NCI-H510A treated with DMSO at 0.1 percent for 48 hours (cell line): ENCODE results near the gene LIPJ.

Experiments used
- DNase-seq: peaks from one replicate; lab custom pipeline; 2025; lab: John Stamatoyannopoulos, UW

The LIPJ gene

DNA sequence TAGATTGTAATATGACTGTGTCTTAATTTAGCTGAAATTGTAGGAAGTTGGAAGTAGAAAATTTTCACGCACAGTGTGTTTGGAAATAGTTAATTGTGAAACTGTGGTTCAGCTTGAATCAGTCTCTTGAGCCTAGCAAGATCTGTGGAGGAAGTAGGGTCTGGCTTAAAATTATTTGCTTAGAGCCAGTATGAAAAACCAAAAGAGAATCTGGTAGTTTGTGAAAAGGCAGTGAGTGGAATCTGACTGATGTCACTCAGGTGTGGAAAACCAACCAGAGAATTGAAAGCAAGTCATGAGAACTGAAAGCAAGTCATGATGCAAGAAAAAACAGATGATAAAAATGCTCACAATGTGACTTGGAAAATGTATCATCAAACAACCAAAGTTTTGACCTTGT, 11.5 kb downstream of the LIPJ start:
- DNase-seq = no peak

GRCh38 chr10:88608052-88608732, 21.6 kb downstream of the LIPJ start:
- DNase-seq = no peak

- DNase-seq = no peak
These were observed 22.2 kb downstream of the LIPJ start for GRCh38 chr10:88608780-88609179.

DNA sequence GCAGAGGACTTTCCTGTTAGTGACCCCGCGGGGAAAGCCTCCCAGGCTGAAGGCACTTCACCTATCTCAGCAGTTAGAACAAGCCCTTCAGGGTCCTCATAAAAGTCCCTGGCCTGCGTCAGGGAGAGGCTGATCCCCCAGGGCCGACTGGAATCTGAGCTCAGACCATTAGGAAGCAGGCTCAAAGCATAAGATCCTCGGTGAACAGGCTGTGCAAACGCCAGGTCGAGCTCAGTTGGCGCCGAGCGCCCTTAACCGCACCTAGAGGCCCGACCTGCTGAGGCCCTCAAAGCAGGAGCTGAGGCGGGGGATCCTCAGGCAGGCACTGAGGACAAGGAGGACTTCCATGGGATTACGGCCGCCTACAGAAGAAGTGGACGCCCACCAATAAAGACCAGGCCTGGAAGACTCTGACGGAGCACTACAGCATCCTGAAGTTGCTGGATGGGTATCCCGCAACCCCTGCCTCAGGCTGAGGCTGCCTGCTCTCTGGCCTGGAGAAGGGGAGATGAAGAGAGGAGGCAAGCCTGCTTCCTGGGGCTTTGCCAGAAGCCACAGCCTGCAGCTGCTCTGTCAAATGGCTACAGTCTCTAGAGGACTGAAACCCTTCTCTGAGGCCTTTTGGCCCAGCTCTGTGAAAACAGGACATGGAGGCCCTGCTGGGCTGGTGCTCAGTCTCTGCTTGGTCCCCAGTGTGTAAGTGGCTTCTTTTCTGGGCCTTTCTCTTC, 29.9 kb downstream of the LIPJ start:
- no peak for DNase-seq

DNA sequence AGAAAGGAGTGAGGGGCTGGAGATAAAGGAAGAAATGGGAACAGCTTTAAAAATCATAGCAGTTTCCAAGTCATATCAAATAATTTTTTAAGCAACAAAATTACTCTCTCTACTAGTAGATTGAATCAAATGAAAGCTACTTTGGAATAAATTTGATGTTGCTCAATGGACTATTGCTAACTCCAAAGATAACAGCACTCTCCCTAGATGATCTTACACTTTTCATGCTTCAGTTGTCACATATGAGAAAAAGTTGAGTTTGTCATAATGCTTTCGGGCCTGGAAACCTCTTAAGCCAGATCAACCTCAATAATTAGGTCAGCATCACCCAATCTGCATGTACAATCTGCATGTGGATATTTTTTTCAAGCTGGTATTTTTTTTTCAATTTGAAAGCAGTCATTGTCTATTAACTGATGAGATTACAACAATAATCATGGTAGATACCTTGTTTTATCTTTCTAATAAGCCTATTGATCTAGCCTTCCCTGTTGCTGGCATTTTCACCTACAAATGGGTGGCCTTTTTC, 31.3 kb downstream of the LIPJ start:
- no peak for DNase-seq

GRCh38 chr10:88618496-88618895, 31.9 kb downstream of the LIPJ start:
- no peak for DNase-seq

DNA sequence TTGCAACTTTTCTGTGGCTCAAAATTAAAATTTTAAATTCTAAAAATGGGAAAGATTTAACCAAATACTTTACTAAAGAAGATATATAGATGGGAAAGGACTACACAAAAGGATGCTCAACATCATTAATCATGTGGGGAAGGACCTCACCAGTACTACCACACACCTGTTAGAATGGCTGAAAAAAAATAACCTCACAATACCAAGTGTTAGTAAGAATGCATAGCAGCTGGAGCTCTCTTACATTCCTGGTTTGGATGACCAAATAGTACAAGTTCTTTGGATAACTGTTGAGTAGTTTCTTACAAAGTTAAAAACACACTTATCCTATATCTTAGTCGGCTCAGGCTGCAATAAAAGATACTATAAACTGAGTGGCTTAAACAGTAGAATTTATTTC, 33.9 kb downstream of the LIPJ start:
- no peak for DNase-seq

GRCh38 chr10:88623835-88624234, 37.3 kb downstream of the LIPJ start:
- DNase-seq = no peak

DNA sequence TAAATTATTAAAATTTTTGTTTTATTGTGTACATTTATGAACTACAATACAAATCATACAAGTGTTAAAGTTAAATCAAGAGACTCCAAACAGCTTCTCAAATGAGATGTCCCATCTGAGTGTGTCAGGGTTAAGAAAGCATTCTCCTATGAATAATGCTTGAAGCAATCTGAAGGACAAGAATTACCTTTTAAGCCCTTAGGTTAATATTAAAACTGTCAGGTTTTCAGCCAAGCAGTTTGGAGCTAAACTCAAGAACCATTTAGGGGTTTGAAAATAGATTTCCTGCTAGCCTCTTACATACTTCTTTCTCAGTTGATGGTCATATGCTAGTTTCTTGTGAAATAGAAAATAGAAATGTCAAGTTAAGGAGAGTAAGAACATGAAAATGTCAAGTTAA, 38.3 kb downstream of the LIPJ start:
- DNase-seq = no peak

DNA sequence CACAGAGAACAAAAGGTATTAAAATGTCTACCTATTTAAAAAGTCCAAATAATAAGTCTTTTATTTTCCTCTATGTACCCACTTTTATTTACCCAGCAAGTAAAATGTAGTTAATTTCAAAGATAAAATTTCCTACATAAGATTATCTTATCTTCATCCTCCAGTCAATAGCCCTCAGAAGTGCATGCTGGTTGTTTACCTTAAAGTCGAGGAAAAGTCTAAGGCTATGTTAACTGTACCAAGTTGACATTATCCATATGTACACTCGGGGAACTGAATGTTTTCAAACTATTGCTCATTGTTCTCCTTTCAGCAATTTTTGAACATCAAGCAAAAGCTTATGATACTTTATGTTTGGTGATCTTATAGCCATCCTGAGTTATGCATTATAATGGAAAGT, 53.6 kb downstream of the LIPJ start:
- DNase-seq = no peak

GRCh38 chr10:88642209-88642608, 55.6 kb downstream of the LIPJ start:
- DNase-seq = no peak

DNA sequence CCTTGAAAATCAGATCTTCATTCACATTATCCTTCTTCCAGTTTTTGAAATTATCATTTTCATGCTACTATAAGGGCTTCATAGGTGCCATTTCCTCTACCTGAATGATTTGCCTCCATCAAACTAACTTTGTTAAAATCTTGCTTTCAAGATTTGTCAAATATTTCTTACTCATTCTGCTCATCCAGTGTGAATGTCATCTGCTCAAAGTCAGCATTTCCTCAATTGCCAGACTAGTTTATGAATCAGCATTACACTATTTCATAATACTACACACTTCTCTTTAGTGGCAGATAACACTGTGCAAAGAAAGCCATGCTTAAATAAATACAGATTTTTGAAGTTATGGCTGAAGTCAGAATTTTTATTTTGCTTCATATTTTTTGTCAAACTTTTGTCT, 56.4 kb downstream of the LIPJ start:
- DNase-seq = no peak

DNA sequence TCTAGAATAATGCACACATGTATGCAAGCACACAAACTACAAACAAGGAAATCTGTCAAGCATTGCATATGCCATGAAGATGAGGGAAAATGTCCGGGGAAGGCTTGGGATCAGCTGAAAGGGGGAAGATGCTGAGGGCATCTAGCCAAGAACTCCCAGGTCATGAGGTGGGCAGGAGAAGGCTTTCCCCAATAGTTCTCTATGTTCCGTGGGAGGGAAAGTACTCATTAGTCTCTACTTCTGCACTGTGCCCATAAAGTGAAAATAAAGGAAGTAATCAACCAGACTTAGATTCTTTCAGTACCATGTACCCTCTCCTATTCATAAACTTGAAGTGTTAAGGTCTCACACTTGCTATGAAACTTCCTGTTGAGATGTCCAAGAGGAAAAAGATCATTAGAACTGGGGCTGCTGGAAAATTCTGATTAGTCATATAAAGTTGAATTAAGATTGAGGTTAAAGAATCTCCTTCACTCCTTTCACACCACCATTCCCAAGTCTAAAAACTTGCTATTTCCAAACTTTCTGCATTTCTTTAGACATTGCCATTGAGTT, 60.6 kb downstream of the LIPJ start:
- DNase-seq = no peak

DNA sequence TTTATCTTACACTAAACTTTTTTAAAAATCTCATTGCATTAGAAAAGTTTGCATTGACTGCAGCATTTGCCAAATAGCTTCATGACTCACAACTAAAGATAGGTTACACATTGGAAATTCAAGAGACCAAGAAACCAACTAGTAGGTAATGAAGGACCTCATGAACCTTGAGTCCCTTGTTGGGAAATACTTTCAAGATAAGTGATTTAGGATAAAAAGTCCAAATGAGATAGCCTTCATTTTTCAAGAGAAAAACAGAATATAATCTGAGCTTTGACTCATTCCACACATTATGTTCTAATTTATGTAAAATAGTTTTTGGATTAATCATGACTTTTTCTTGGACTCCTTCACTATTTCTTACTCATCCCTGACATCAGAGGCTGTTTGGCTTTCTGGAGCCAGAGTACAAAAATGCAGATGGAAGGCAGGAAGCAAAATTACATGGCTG, 64.6 kb downstream of the LIPJ start:
- DNase-seq = no peak

DNA sequence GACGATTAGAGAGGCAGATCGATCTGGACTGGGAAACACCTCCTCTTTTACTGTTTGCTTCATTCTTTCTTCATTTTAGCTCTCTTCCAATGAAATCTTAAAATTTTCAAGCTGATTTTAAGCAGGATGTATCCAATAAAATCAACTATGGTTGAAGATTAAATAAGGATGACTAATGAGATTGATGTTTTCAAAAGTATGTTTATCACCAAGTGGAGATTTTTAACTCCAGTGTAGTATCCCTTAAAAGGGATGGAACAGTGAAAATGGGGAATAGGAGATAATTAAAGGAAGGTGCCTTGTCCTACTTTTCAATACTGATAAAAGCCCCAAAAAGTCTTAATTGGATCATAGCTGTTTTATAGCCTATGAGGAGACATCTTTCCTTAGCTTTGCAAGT, 66.1 kb downstream of the LIPJ start:
- no peak for DNase-seq
